Effector memory CD4-positive, alpha-beta T cell (primary cell): ENCODE results near the gene HNF1B.

Experiments
- DNase-seq, 3 donors: peaks; one replicate each; pipeline ENCODE4 v3.0.0-alpha.2; 2020
- H3K27ac ChIP-seq: 2 replicates; pipeline ENCODE4 v1.7.0; 2013; ENCODE audit warnings: mild to moderate bottlenecking, low read length, moderate library complexity; ENCODE audit not compliant: insufficient read depth, poor library complexity, severe bottlenecking
- H3K27me3 ChIP-seq: replicated peaks from 2 replicates; pipeline ENCODE4 v1.7.0; 2013; ENCODE audit warnings: mild to moderate bottlenecking, low read length; ENCODE audit not compliant: insufficient read depth, control insufficient read depth, poor library complexity, severe bottlenecking
- H3K36me3 ChIP-seq: 2 replicates; pipeline ENCODE4 v1.7.0; 2013; ENCODE audit warnings: mild to moderate bottlenecking, low read length, moderate library complexity; ENCODE audit not compliant: control insufficient read depth, insufficient read depth
- H3K4me1 ChIP-seq: 2 replicates; pipeline ENCODE4 v1.7.0; 2013; ENCODE audit warnings: low read length, mild to moderate bottlenecking; ENCODE audit not compliant: control insufficient read depth, insufficient read depth, poor library complexity, severe bottlenecking
- H3K4me3 ChIP-seq: 2 replicates; pipeline ENCODE4 v1.7.0; 2013; ENCODE audit warnings: low read length, low read depth, mild to moderate bottlenecking; ENCODE audit not compliant: insufficient read depth, poor library complexity, severe bottlenecking
- H3K9me3 ChIP-seq: 2 replicates; pipeline ENCODE4 v1.7.0; 2013; ENCODE audit warnings: mild to moderate bottlenecking, low read length, moderate library complexity; ENCODE audit not compliant: control insufficient read depth

The HNF1B gene

DNA sequence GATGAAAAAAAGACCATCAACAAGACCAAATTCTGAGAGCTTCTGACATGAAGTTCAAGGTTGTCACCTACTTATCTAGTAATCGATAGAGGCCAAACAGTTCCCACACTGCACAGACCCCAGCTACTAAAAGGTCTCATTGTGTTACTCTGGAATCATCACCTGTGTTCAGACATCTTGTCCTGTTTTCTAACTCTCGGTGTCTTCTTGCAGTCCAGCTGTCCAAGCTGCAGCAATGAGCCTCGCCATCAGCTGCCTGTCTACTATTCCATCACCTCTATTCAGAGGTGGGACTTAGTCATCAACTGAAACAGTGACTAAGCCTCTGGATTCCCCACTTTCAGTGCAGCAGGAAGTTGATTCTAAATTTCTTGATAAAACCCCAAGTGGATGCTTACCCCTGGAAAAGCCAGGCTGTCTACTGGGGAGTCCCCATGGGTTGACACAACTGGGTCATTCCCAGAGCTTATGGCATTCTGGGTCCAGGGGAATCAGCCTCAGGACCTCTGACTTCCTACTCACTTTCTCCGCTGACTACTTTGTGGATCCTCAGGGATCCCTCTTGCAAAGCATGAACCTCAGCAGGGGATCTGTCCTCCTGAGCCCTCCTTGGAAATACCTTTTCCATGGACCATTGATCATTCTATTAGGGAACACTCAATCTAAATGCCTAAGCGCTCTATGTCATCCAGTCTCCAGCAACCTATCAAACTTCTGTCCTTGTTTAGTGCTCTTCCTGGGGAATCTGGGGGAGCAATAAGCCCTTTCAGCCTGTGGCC is 46.5 kb downstream of the HNF1B start:
- H3K27me3 ChIP-seq, result no peaks in the 10 kb centered on the region
- DNase-seq, result no peak
- H3K4me1 ChIP-seq, result no peaks in the 10 kb centered on the region
- no peak overlapping the region for H3K4me3 ChIP-seq
- no peak overlapping the region for H3K27ac ChIP-seq
- H3K36me3 ChIP-seq, result no peaks in the 10 kb centered on the region
- H3K9me3 ChIP-seq, result no peaks in the 10 kb centered on the region

DNA sequence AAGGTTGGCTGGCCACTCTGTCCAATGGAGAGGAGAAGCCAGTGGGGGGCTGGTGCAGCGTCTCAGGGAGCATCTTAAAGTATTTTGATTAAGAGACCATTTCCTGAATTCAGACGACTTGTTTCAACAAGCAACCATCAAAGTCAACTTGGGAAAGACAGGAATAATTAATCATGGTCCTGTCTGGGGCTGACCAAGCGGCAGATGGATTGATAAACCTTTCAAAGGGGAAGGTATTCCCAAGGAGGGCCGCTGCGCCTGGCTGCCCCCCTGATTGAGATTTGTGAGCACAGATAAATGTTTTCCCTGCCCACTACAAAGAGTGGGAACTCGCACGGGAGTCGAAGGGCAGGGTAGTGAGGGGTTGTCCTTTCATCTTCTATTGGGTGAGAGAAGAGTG is 47.5 kb downstream of the HNF1B start:
- Histone ChIP-seq H3K4me1 (no peaks in the 10 kb centered on the region), H3K27me3 (no peaks in the 10 kb centered on the region), H3K9me3 (no peaks in the 10 kb centered on the region), H3K36me3 (no peaks in the 10 kb centered on the region), H3K27ac (no peak overlapping the region), H3K4me3 (no peak overlapping the region)
- no peak for DNase-seq

DNA sequence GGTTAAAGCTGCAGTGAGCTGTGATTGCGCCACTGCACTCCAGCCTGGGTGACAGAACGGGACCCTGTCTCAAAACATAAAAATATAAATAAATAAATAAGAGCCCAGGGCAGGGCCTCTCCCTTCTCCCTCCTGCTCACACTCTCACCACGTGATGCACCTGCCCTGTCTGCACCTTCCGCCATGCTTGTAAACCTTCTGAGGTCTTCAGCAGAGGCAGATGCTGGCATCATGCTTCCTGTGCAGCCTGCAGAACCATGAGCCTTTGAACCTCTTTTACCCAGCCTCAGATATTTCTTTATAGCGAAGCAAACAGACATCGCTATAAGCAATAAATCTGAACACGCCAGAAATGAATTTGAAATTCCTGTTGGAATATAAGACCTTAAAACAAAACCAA is 48.5 kb downstream of the HNF1B start:
- no peak for DNase-seq
- Histone ChIP-seq H3K4me1 (no peaks in the 10 kb centered on the region), H3K9me3 (no peaks in the 10 kb centered on the region), H3K4me3 (no peak overlapping the region), H3K36me3 (no peaks in the 10 kb centered on the region), H3K27ac (no peak overlapping the region), H3K27me3 (no peaks in the 10 kb centered on the region)

DNA sequence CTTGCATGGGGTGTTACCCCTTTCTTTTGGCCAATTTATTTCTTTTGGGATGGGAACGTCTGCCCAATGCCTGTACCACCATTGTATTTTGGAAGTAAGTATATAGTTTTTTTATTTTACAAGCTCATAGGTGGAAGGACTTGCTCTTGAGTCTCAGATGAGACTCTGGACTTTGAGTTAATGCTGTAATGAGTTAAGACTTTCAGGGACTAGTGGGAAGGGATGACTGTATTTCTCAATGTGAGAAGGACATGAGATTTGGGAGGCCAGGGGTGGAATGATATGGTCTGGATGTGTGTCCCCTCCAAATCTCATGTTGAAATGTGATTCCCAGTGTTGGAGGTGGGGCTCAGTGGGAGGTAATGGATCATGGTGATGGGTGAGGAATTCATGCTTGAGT is 49.1 kb downstream of the HNF1B start:
- H3K27ac ChIP-seq, result no peak overlapping the region
- H3K4me3 ChIP-seq, result no peak overlapping the region
- H3K27me3 ChIP-seq, result no peaks in the 10 kb centered on the region
- H3K9me3 ChIP-seq, result no peaks in the 10 kb centered on the region
- no peaks in the 10 kb centered on the region for H3K36me3 ChIP-seq
- no peak for DNase-seq
- H3K4me1 ChIP-seq, result no peaks in the 10 kb centered on the region

DNA sequence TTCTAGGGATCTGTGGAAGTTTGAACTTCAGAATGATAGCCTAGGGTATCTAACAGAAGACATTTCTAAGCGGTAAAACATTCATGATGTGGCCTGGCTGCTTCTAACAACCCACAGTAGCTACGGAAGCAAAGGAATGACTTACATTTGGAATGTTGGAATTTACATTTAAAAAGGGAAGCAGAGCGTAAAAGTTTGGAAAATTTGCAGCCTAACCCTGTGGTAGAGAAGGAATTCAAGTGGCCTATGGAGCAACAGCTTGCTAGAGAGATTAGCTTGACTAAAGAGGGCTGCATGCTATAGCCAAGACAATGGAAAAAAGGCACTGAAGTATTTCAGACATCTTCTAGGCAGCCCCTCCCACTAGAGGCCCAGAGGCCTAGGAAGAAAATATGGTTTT is 50.1 kb downstream of the HNF1B start:
- H3K27me3 ChIP-seq, result no peaks in the 10 kb centered on the region
- no peak overlapping the region for H3K4me3 ChIP-seq
- no peaks in the 10 kb centered on the region for H3K4me1 ChIP-seq
- no peaks in the 10 kb centered on the region for H3K9me3 ChIP-seq
- no peak overlapping the region for H3K27ac ChIP-seq
- no peak for DNase-seq
- H3K36me3 ChIP-seq, result no peaks in the 10 kb centered on the region

DNA sequence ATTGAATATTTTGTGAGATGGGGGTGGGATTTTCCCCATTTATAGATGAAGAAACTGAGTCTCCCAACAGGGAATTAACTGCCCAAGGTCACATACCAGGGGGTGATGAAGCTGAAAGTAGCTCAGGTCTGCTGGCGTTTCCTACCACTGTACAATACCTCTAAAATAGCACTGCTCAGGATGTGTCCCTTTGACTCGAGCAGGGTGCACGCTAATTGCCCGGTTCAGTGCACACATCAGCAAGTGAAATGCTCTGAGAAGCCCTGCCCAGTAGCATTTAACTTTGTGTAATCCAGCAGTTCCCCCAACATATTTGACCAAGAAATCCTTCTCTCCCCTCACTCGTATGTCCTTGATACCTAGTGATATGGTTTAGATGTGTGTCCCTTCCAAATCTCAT is 51.5 kb downstream of the HNF1B start:
- H3K36me3 ChIP-seq, result no peaks in the 10 kb centered on the region
- no peak overlapping the region for H3K4me3 ChIP-seq
- H3K27ac ChIP-seq, result no peak overlapping the region
- DNase-seq, result no peak
- H3K27me3 ChIP-seq, result no peaks in the 10 kb centered on the region
- H3K4me1 ChIP-seq, result no peaks in the 10 kb centered on the region
- H3K9me3 ChIP-seq, result no peaks in the 10 kb centered on the region

DNA sequence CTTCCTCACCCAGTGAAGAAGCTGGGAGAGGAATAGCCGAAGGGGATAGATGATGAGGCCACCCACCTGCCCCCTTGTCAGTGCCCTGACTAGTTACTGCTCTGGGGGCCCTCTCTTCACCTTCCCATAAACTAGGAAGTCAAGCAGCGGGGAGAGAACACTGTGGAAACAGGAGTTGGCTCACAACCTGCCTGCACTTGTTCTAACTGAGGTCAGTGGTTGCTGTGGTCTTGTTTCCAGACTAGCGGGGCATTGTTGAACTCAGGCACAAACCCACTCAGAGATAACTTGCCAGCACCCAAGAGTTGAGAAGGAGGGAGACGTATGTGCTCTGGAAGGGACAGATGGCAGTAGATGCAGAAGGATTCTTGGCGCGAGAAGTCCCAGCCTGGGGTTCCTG is 53.1 kb downstream of the HNF1B start:
- no peaks in the 10 kb centered on the region for H3K4me1 ChIP-seq
- H3K4me3 ChIP-seq, result no peak overlapping the region
- DNase-seq, result no peak
- H3K9me3 ChIP-seq, result no peaks in the 10 kb centered on the region
- H3K36me3 ChIP-seq, result no peaks in the 10 kb centered on the region
- H3K27ac ChIP-seq, result no peak overlapping the region
- H3K27me3 ChIP-seq, result no peaks in the 10 kb centered on the region

DNA sequence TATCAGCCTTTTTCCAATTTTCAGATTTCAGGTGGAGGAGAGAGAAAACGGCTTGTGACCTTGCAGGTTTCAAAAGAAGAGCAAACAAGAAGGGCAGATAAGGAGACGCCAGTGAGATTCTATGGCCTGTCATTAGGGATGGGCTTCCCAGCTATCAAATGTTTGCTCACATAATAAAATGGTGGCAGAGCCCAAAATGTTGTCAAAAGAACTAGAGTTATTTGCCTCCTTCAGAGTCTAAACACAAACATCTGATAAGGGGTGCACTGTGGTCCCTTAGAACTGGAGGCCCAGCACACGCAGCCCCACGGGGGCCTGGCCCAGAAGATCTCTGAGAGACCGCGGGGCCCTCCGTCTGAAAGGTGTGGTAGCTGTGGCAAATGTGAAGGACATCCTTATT is 55.5 kb downstream of the HNF1B start:
- no peak for DNase-seq
- no peaks in the 10 kb centered on the region for H3K36me3 ChIP-seq
- H3K4me1 ChIP-seq, result no peaks in the 10 kb centered on the region
- H3K9me3 ChIP-seq, result no peaks in the 10 kb centered on the region
- H3K27ac ChIP-seq, result no peak overlapping the region
- H3K4me3 ChIP-seq, result no peak overlapping the region
- no peaks in the 10 kb centered on the region for H3K27me3 ChIP-seq

DNA sequence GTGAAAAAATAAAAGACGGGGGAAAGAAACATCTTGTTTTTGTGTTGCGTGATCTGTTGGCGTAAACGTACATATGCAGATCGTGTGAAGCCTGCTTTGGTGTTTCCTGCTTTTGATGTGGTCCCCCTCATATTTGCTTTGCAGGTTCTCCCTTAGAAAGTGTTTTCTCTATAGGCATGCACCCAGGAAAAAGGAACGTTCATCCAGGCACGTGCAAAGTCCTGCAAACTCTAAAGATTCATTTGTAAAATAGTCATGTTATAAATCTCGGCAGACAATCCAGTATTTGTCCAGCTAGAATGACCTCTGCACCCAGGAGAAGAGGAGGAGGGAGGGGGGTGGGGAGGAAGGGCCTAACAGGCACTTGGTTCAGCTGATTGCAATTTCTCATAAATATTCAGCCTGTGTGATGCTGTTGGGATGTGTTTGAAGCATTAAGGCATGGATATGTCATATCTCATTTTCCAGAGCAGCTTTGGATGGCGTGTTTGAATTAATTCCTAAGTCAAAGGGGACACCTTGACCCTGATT is 61.3 kb downstream of the HNF1B start:
- Histone ChIP-seq H3K27ac (no peak overlapping the region), H3K9me3 (no peaks in the 10 kb centered on the region), H3K4me3 (no peak overlapping the region), H3K4me1 (no peaks in the 10 kb centered on the region), H3K27me3 (no peaks in the 10 kb centered on the region), H3K36me3 (no peaks in the 10 kb centered on the region)
- DNase-seq, result no peak

DNA sequence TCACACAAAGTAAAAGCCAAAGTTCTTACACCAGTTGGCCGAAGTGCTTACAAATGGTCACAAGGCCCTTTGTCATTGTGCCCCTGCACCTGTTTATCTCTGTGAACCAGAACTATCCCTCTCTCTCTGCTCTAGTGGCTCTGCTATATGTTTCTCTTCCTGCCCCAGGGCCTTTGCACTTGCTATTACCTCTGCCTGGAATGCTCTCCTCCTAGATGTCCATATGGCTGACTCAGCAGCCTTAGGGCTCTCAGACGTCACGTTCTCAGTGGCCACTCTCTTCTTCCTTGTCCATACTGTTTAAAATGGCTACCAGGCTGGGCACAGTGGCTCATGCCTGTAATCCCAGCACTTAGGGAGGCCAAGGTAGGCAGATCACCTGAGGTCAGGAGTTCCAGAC is 62.9 kb downstream of the HNF1B start:
- no peak overlapping the region for H3K4me3 ChIP-seq
- DNase-seq, result no peak
- H3K4me1 ChIP-seq, result no peaks in the 10 kb centered on the region
- H3K9me3 ChIP-seq, result no peaks in the 10 kb centered on the region
- no peaks in the 10 kb centered on the region for H3K27me3 ChIP-seq
- no peaks in the 10 kb centered on the region for H3K36me3 ChIP-seq
- no peak overlapping the region for H3K27ac ChIP-seq
